ENCODE data around the gene C1S.

- TF ChIP-seq CTCF (IDR thresholded peaks at IDR 0.05) = no peak
- TF ChIP-seq POLR2A (IDR thresholded peaks at IDR 0.05) = no peak
Measured at GRCh38 chr12:7039403-7039802, 21.1 kb upstream of the C1S start.

All from lower leg skin (tissue), 3 donors.